Stomach smooth muscle (tissue), 2 donors: ENCODE data around the gene SPATA13.
A peak's percentile ranks its signal among the peaks of the same experiment; 100 is the strongest.

Source experiments
- H3K27ac ChIP-seq: one replicate; pipeline ENCODE4 v1.7.0; 2013; ENCODE audit warnings: mild to moderate bottlenecking, low read length, inconsistent platforms
- H3K27me3 ChIP-seq, 2 donors: one replicate each; pipeline ENCODE4 v1.7.0; 2013; ENCODE audit warnings: low read length in 2 of 2; ENCODE audit not compliant: insufficient read depth in 2 of 2, control insufficient read depth in 1 of 2
- H3K36me3 ChIP-seq, 2 donors: one replicate each; pipeline ENCODE4 v1.7.0; 2013; ENCODE audit warnings: low read length in 2 of 2; ENCODE audit not compliant: control insufficient read depth in 2 of 2, insufficient read depth in 2 of 2
- H3K4me1 ChIP-seq: one replicate; pipeline ENCODE4 v1.7.0; 2013; ENCODE audit warnings: low read length; ENCODE audit not compliant: control insufficient read depth, insufficient read depth
- H3K4me3 ChIP-seq, 2 donors: one replicate each; pipeline ENCODE4 v1.7.0; 2013; ENCODE audit warnings: low read length in 2 of 2
- H3K9ac ChIP-seq, 2 donors: one replicate each; pipeline ENCODE4 v1.7.0; 2013; ENCODE audit warnings: low read length in 2 of 2, mild to moderate bottlenecking in 1 of 2
- H3K9me3 ChIP-seq, 2 donors: one replicate each; pipeline ENCODE4 v1.7.0; 2013; ENCODE audit warnings: low read length in 2 of 2; ENCODE audit not compliant: control insufficient read depth in 2 of 2
- donor health status: healthy.
- donor health status: Pancreatic carcinoma.

SPATA13 gene

GRCh38 chr13:24141333-24141910 lies 19.1 kb upstream of the SPATA13 start:
- no peaks in the 10 kb centered on the region for H3K9me3 ChIP-seq
- no peak overlapping the region for H3K4me3 ChIP-seq
- H3K27ac ChIP-seq = no peak overlapping the region
- H3K4me1 ChIP-seq = no peaks in the 10 kb centered on the region
- no peaks in the 10 kb centered on the region for H3K27me3 ChIP-seq
- H3K9ac ChIP-seq = no peak overlapping the region
- no peaks in the 10 kb centered on the region for H3K36me3 ChIP-seq

- Histone ChIP-seq H3K36me3 (no peaks in the 10 kb centered on the region), H3K9me3 (no peaks in the 10 kb centered on the region), H3K27me3 (no peaks in the 10 kb centered on the region), H3K9ac (no peak overlapping the region), H3K4me1 (no peaks in the 10 kb centered on the region), H3K4me3 (no peak overlapping the region), H3K27ac (no peak overlapping the region)
These were observed 18.1 kb upstream of the SPATA13 start for GRCh38 chr13:24142453-24142852.

GRCh38 chr13:24142886-24143285 lies 17.6 kb upstream of the SPATA13 start:
- Histone ChIP-seq H3K4me1 (no peaks in the 10 kb centered on the region), H3K9me3 (no peaks in the 10 kb centered on the region), H3K9ac (no peak overlapping the region), H3K36me3 (no peaks in the 10 kb centered on the region), H3K27me3 (no peaks in the 10 kb centered on the region), H3K4me3 (no peak overlapping the region), H3K27ac (no peak overlapping the region)

- Histone ChIP-seq H3K4me1 (no peaks in the 10 kb centered on the region), H3K4me3 (no peak overlapping the region), H3K27ac (no peak overlapping the region), H3K9me3 (no peaks in the 10 kb centered on the region), H3K9ac (no peak overlapping the region), H3K27me3 (no peaks in the 10 kb centered on the region), H3K36me3 (no peaks in the 10 kb centered on the region)
These were observed 15.3 kb upstream of the SPATA13 start for GRCh38 chr13:24145240-24145639.

GRCh38 chr13:24145674-24146073 lies 14.8 kb upstream of the SPATA13 start:
- H3K9ac ChIP-seq = no peak overlapping the region
- H3K27me3 ChIP-seq = no peaks in the 10 kb centered on the region
- H3K27ac ChIP-seq = no peak overlapping the region
- H3K4me3 ChIP-seq = no peak overlapping the region
- no peaks in the 10 kb centered on the region for H3K36me3 ChIP-seq
- H3K9me3 ChIP-seq = no peaks in the 10 kb centered on the region
- H3K4me1 ChIP-seq = no peaks in the 10 kb centered on the region

- no peaks in the 10 kb centered on the region for H3K27me3 ChIP-seq
- no peak overlapping the region for H3K9ac ChIP-seq
- H3K4me1 ChIP-seq = no peaks in the 10 kb centered on the region
- no peak overlapping the region for H3K4me3 ChIP-seq
- H3K9me3 ChIP-seq = no peaks in the 10 kb centered on the region
- H3K27ac ChIP-seq = no peak overlapping the region
- no peaks in the 10 kb centered on the region for H3K36me3 ChIP-seq
These were observed 13.5 kb upstream of the SPATA13 start for GRCh38 chr13:24146961-24147569.

GRCh38 chr13:24147570-24147963 lies 13.0 kb upstream of the SPATA13 start:
- Histone ChIP-seq H3K36me3 (no peaks in the 10 kb centered on the region), H3K27me3 (no peaks in the 10 kb centered on the region), H3K4me3 (no peak overlapping the region), H3K9ac (no peak overlapping the region), H3K4me1 (no peaks in the 10 kb centered on the region), H3K9me3 (no peaks in the 10 kb centered on the region), H3K27ac (no peak overlapping the region)

GRCh38 chr13:24148414-24149235 lies 11.9 kb upstream of the SPATA13 start:
- H3K27me3 ChIP-seq = no peaks in the 10 kb centered on the region
- no peak overlapping the region for H3K9ac ChIP-seq
- H3K36me3 ChIP-seq = no peaks in the 10 kb centered on the region
- H3K27ac ChIP-seq = peak overlapping the region; percentile 13
- no peaks in the 10 kb centered on the region for H3K9me3 ChIP-seq
- H3K4me3 ChIP-seq = no peak overlapping the region
- no peaks in the 10 kb centered on the region for H3K4me1 ChIP-seq

- Histone ChIP-seq H3K4me1 (no peaks in the 10 kb centered on the region), H3K9ac (no peak overlapping the region), H3K36me3 (no peaks in the 10 kb centered on the region), H3K4me3 (no peak overlapping the region), H3K9me3 (no peaks in the 10 kb centered on the region), H3K27ac (peak overlapping the region; percentile 13), H3K27me3 (no peaks in the 10 kb centered on the region)
These were observed 11.1 kb upstream of the SPATA13 start for GRCh38 chr13:24149246-24150032.

- Histone ChIP-seq H3K4me1 (no peaks in the 10 kb centered on the region), H3K9ac (no peak overlapping the region), H3K4me3 (no peak overlapping the region), H3K9me3 (no peaks in the 10 kb centered on the region), H3K36me3 (no peaks in the 10 kb centered on the region), H3K27me3 (no peaks in the 10 kb centered on the region), H3K27ac (no peak overlapping the region)
These were observed 9.9 kb upstream of the SPATA13 start for GRCh38 chr13:24150572-24150971.
